PFSK-1 (cell line): ENCODE measurements around the gene PLXND1.

ENCODE experiments used
- POLR2AphosphoS5 ChIP-seq: IDR thresholded peaks from 2 replicates; pipeline ENCODE4 v1.6.1; 2012; ENCODE audit warnings: low read depth, mild to moderate bottlenecking, control low read depth, low read length, moderate library complexity
- REST ChIP-seq, 2 experiments: IDR thresholded peaks; 2 replicates each; pipeline versions ENCODE4 v1.6.1 to v1.8.0; 2011 to 2012; ENCODE audit warnings: low read depth in 2 of 2, low read length in 2 of 2, control low read depth in 1 of 2, inconsistent platforms in 1 of 2, mild to moderate bottlenecking in 1 of 2, moderate library complexity in 1 of 2; ENCODE audit not compliant: insufficient read depth in 1 of 2
- SIN3A ChIP-seq: IDR thresholded peaks from 2 replicates; pipeline ENCODE4 v1.6.1; 2012; ENCODE audit warnings: mild to moderate bottlenecking, low read length, moderate library complexity, borderline replicate concordance; ENCODE audit not compliant: insufficient read depth
- TAF1 ChIP-seq: IDR thresholded peaks from 2 replicates; pipeline ENCODE4 v1.6.1; 2012; ENCODE audit warnings: low read length, control low read depth, borderline replicate concordance; ENCODE audit not compliant: insufficient read depth

GRCh38 chr3:129525341-129525968 is 81.0 kb downstream of the PLXND1 start:
- TF ChIP-seq REST (IDR thresholded peaks at IDR 0.05; ENCODE audit: insufficient read depth in 1 of 2, low read depth in 2 of 2, low read length in 2 of 2) (no peak), SIN3A (no peak), POLR2AphosphoS5 (no peak), TAF1 (no peak)
